ENCODE results near the gene ARMC6.
A peak's percentile ranks its signal among the peaks of the same experiment; 100 is the strongest.

- TF ChIP-seq POLR2AphosphoS5 (IDR thresholded peaks at IDR 0.05) (peak in 1 of 2 donors; percentile 12), POLR2A (IDR thresholded peaks at IDR 0.05; ENCODE audit: low read depth) (no peak), EP300 (IDR thresholded peaks at IDR 0.05) (no peak)
- TF ChIP-seq, protein P1, sequence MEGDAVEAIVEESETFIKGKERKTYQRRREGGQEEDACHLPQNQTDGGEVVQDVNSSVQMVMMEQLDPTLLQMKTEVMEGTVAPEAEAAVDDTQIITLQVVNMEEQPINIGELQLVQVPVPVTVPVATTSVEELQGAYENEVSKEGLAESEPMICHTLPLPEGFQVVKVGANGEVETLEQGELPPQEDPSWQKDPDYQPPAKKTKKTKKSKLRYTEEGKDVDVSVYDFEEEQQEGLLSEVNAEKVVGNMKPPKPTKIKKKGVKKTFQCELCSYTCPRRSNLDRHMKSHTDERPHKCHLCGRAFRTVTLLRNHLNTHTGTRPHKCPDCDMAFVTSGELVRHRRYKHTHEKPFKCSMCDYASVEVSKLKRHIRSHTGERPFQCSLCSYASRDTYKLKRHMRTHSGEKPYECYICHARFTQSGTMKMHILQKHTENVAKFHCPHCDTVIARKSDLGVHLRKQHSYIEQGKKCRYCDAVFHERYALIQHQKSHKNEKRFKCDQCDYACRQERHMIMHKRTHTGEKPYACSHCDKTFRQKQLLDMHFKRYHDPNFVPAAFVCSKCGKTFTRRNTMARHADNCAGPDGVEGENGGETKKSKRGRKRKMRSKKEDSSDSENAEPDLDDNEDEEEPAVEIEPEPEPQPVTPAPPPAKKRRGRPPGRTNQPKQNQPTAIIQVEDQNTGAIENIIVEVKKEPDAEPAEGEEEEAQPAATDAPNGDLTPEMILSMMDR (IDR thresholded peaks at IDR 0.05), result no peak
Observed at GRCh38 chr19:18985257-18985656, 48.1 kb upstream of the ARMC6 start.
